GM21515 (cell line): ENCODE data around the gene CPA3.
A peak's percentile ranks its signal among the peaks of the same experiment; 100 is the strongest.

Experiments
- ATAC-seq: cut with Tn5 transposase; IDR thresholded peaks from one replicate; pipeline ENCODE4 v1.9.1; 2021; ENCODE audit not compliant: unreplicated experiment

The CPA3 gene

GRCh38 chr3:148865049-148865448, at the start of gene CPA3:
TSS of gene CPA3 (plus strand) at chr3:148865296. CDS start at chr3:148865308, 12 bp downstream.
- ATAC-seq, result no peak

GRCh38 chr3:148815316-148816110, 49.6 kb upstream of the CPA3 start:
- ATAC-seq, result no peak

GRCh38 chr3:148816427-148816826, 48.7 kb upstream of the CPA3 start:
- ATAC-seq, result no peak

- ATAC-seq, result no peak
These were observed 48.0 kb upstream of the CPA3 start for GRCh38 chr3:148816981-148817525.

- no peak for ATAC-seq
These were observed 44.5 kb upstream of the CPA3 start for GRCh38 chr3:148820361-148821245.

- no peak for ATAC-seq
These were observed 42.1 kb upstream of the CPA3 start for GRCh38 chr3:148823026-148823425.

GRCh38 chr3:148825476-148825875, 39.6 kb upstream of the CPA3 start:
- ATAC-seq, result no peak

GRCh38 chr3:148827585-148827984, 37.5 kb upstream of the CPA3 start, which contains the start of gene CPB1:
TSS of gene CPB1 (plus strand) at chr3:148827811. CDS start at chr3:148827824, 13 bp downstream.
- no peak for ATAC-seq

- no peak for ATAC-seq
These were observed 36.9 kb upstream of the CPA3 start for GRCh38 chr3:148828136-148828690.

GRCh38 chr3:148829926-148830325, 35.2 kb upstream of the CPA3 start:
- no peak for ATAC-seq

- no peak for ATAC-seq
These were observed 31.9 kb upstream of the CPA3 start for GRCh38 chr3:148833223-148833622.

- ATAC-seq, result peak; percentile 83
These were observed 25.3 kb upstream of the CPA3 start for GRCh38 chr3:148839805-148840204.

GRCh38 chr3:148840451-148840850, 24.6 kb upstream of the CPA3 start:
- ATAC-seq, result no peak

GRCh38 chr3:148845756-148846395, 19.2 kb upstream of the CPA3 start:
- ATAC-seq, result no peak

GRCh38 chr3:148847351-148847750, 17.7 kb upstream of the CPA3 start:
- no peak for ATAC-seq

GRCh38 chr3:148848410-148848809, 16.7 kb upstream of the CPA3 start:
- ATAC-seq, result no peak

- no peak for ATAC-seq
These were observed 12.7 kb upstream of the CPA3 start for GRCh38 chr3:148852271-148852992.

GRCh38 chr3:148853076-148853475, 12.0 kb upstream of the CPA3 start:
- no peak for ATAC-seq

GRCh38 chr3:148854061-148854460, 11.0 kb upstream of the CPA3 start:
- ATAC-seq, result no peak

- no peak for ATAC-seq
These were observed 8.7 kb upstream of the CPA3 start for GRCh38 chr3:148856384-148856783.
